AG09319 (cell line): Measurements from ENCODE around the gene SOX1.

ENCODE experiments used
- DNase-seq: peaks from one replicate; pipeline ENCODE4 v3.0.0-alpha.2; 2010; ENCODE audit warnings: low read depth; ENCODE audit errors: extremely low read depth
- CTCF ChIP-seq: IDR thresholded peaks from 2 replicates; pipeline ENCODE4 v1.5.1; 2011; ENCODE audit warnings: low read depth, mild to moderate bottlenecking, inconsistent platforms, low read length, moderate library complexity

SOX1 gene

GRCh38 chr13:112067871-112068539 is 1.1 kb downstream of the SOX1 start:
- no peak for TF ChIP-seq CTCF
- DNase-seq, result no peak

- no peak for TF ChIP-seq CTCF
- no peak for DNase-seq
Measured at GRCh38 chr13:112068540-112069060, 1.7 kb downstream of the SOX1 start.

- DNase-seq, result no peak
- no peak for TF ChIP-seq CTCF
Measured at GRCh38 chr13:112069061-112069844, 2.3 kb downstream of the SOX1 start.

- no peak for DNase-seq
- TF ChIP-seq CTCF, result no peak
Measured at GRCh38 chr13:112069845-112070251, 2.9 kb downstream of the SOX1 start.

- no peak for TF ChIP-seq CTCF
- DNase-seq, result no peak
Measured at GRCh38 chr13:112071102-112071722, 4.3 kb downstream of the SOX1 start.

- no peak for TF ChIP-seq CTCF
- DNase-seq, result no peak
Measured at GRCh38 chr13:112071723-112072533, 5.0 kb downstream of the SOX1 start.
